Measurements from ENCODE around the gene SMARCE1. TPM values are rescaled to one million over a fixed set of nuclear protein-coding genes. Genes with fewer than 3 reads are reported as not detected.

The SMARCE1 gene
- total RNA-seq, 4 donors from 2014 or later, result 76.5 to 111 (median 88.4) TPM

- TF ChIP-seq CTCF (IDR thresholded peaks at IDR 0.05; ENCODE audit: low read depth), result no peak
Observed at GRCh38 chr17:40602445-40603443, 44.9 kb downstream of the SMARCE1 start.

GRCh38 chr17:40600486-40601046 lies 47.1 kb downstream of the SMARCE1 start:
- TF ChIP-seq CTCF (IDR thresholded peaks at IDR 0.05; ENCODE audit: low read depth), result no peak

GRCh38 chr17:40599468-40599763 lies 48.2 kb downstream of the SMARCE1 start:
- TF ChIP-seq CTCF (IDR thresholded peaks at IDR 0.05; ENCODE audit: low read depth), result no peak

- TF ChIP-seq CTCF (IDR thresholded peaks at IDR 0.05; ENCODE audit: low read depth), result no peak
Observed at GRCh38 chr17:40598619-40599467, 48.8 kb downstream of the SMARCE1 start.

GRCh38 chr17:40598301-40598618 lies 49.4 kb downstream of the SMARCE1 start:
- TF ChIP-seq CTCF (IDR thresholded peaks at IDR 0.05; ENCODE audit: low read depth), result no peak

GRCh38 chr17:40597556-40598300 lies 49.9 kb downstream of the SMARCE1 start:
- TF ChIP-seq CTCF (IDR thresholded peaks at IDR 0.05; ENCODE audit: low read depth), result no peak
